HEK293 (cell line): ENCODE data around the gene FHAD1.

ENCODE experiments used
- BCL11A ChIP-seq: fragments of 450-650 bp; formaldehyde crosslinking; IDR thresholded peaks from 2 replicates; pipeline ENCODE4 v1.5.1; 2016; ENCODE audit warnings: low read depth, missing biosample characterization, missing genetic modification characterization
- CTCF ChIP-seq: fragments of 450-650 bp; formaldehyde crosslinking; IDR thresholded peaks from 2 replicates; pipeline ENCODE4 v1.5.1; 2016; ENCODE audit warnings: missing biosample characterization, missing genetic modification characterization
- REST ChIP-seq: fragments of 450-650 bp; formaldehyde crosslinking; IDR thresholded peaks from 2 replicates; pipeline ENCODE4 v1.5.1; 2016; ENCODE audit warnings: missing biosample characterization, missing genetic modification characterization
- TCF7L2 ChIP-seq: IDR thresholded peaks from 2 replicates; pipeline ENCODE4 v1.6.1; 2011; ENCODE audit warnings: low read depth, mild to moderate bottlenecking, inconsistent platforms, low read length, moderate library complexity, borderline replicate concordance
- ZNF146 ChIP-seq: fragments of 450-650 bp; formaldehyde crosslinking; IDR thresholded peaks from 2 replicates; pipeline ENCODE4 v1.5.1; 2016; ENCODE audit warnings: missing biosample characterization, missing genetic modification characterization
- ZNF350 ChIP-seq: fragments of 450-650 bp; formaldehyde crosslinking; IDR thresholded peaks from 2 replicates; pipeline ENCODE4 v1.5.0; 2017; ENCODE audit warnings: missing biosample characterization, mild to moderate bottlenecking, missing genetic modification characterization
- ZNF658 ChIP-seq: fragments of 450-650 bp; formaldehyde crosslinking; IDR thresholded peaks from 2 replicates; pipeline ENCODE4; 2016; ENCODE audit warnings: missing biosample characterization, missing genetic modification characterization
- ZNF707 ChIP-seq: fragments of 450-650 bp; formaldehyde crosslinking; IDR thresholded peaks from 2 replicates; pipeline ENCODE4 v1.5.1; 2016; ENCODE audit warnings: missing biosample characterization, missing genetic modification characterization

DNA sequence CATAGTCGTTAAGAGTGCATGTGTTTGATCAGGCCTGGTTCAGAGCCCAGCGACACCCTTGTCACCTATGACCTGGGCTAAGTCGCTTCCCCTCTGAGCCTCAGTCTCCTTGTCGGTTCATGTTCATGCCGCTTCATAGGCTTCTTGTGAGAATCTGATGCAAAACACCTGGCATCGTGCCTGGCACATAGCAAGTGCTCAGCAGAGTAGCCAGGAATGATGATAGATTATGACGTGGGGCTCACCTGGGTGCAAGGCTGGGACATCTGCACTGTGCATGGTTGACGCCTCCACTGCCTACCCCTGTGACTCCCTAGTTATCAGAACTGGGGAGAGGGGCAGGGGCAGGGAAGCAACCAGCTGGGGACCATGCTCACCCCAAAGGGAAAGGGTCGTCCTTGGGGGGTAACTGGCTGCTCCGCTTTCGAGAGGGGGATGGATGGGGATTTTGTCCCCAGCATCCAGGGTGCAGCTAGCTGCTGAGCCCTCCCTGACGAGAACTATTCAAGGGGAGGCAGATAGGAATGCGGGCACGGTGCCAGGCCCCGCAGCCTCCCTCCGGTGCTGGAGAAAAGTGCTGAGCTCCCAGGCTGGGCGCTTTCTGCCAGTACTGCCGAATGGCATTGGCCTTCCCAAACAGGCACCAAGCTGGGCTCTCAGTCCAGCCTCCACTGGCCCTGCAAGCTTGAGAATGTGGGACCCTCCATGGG lies 171.9 kb downstream of the FHAD1 start:
- TF ChIP-seq CTCF (tag by site-specific recombination), result no peak
- TF ChIP-seq ZNF707 (tag by site-specific recombination), result no peak
- no peak for TF ChIP-seq ZNF350 (tag by site-specific recombination)
- no peak for TF ChIP-seq BCL11A (tag by site-specific recombination)
- no peak for TF ChIP-seq REST (tag by site-specific recombination)
- no peak for TF ChIP-seq TCF7L2
- TF ChIP-seq ZNF146 (tag by site-specific recombination), result no peak
- TF ChIP-seq ZNF658 (tag by site-specific recombination), result no peak
